PFSK-1 (cell line): ENCODE results near the gene SUPT6H.

ENCODE experiments used
- FOXP2 ChIP-seq: optimal IDR thresholded peaks from 2 replicates; pipeline ENCODE3; 2011; ENCODE audit warnings: borderline replicate concordance, control low read depth, inconsistent platforms; ENCODE audit not compliant: insufficient read depth; ENCODE audit errors: extremely low read length, extremely low read depth
- POLR2AphosphoS5 ChIP-seq: IDR thresholded peaks from 2 replicates; pipeline ENCODE4 v1.6.1; 2012; ENCODE audit warnings: low read depth, mild to moderate bottlenecking, control low read depth, low read length, moderate library complexity
- REST ChIP-seq, 2 experiments: IDR thresholded peaks; 2 replicates each; pipeline versions ENCODE4 v1.6.1 to v1.8.0; 2011 to 2012; ENCODE audit warnings: low read depth in 2 of 2, low read length in 2 of 2, control low read depth in 1 of 2, inconsistent platforms in 1 of 2, mild to moderate bottlenecking in 1 of 2, moderate library complexity in 1 of 2; ENCODE audit not compliant: insufficient read depth in 1 of 2
- SIN3A ChIP-seq: IDR thresholded peaks from 2 replicates; pipeline ENCODE4 v1.6.1; 2012; ENCODE audit warnings: mild to moderate bottlenecking, low read length, moderate library complexity, borderline replicate concordance; ENCODE audit not compliant: insufficient read depth
- TAF1 ChIP-seq: IDR thresholded peaks from 2 replicates; pipeline ENCODE4 v1.6.1; 2012; ENCODE audit warnings: low read length, control low read depth, borderline replicate concordance; ENCODE audit not compliant: insufficient read depth

The SUPT6H gene

DNA sequence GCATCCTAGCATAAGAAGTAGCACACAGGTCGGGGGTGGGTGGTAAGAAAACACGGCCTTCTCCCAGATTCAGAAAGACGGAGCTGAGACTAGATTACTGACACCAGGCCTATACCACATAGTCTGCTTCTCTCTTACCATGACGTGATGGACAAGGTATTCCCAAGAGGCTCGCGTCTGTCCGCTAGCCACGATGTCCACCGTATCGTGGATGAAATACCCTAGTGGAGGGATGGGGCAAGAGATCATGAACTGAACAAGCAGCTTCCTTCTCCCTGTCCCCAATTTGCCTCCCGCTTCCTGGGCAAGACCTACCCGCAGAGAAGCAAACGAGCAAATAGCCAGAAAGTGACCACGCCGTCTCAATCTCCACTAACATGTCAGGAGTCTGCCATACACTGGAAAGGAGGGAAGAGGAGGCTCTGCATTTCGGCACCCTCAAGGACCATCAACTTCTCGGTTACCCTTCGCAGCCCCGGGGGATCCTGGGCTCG, 63.2 kb downstream of the SUPT6H start:
- TF ChIP-seq POLR2AphosphoS5 (peak; percentile 99), SIN3A (peak; percentile 82; the same call in 1 of the 2 replicates), TAF1 (peak; percentile 12; the same call in 1 of the 2 replicates), REST (IDR thresholded peaks at IDR 0.05; ENCODE audit: insufficient read depth in 1 of 2, low read depth in 2 of 2, low read length in 2 of 2) (peak in 1 of 2 experiments; percentile 1; a peak in 1 of 4 replicates), FOXP2 (no peak)

DNA sequence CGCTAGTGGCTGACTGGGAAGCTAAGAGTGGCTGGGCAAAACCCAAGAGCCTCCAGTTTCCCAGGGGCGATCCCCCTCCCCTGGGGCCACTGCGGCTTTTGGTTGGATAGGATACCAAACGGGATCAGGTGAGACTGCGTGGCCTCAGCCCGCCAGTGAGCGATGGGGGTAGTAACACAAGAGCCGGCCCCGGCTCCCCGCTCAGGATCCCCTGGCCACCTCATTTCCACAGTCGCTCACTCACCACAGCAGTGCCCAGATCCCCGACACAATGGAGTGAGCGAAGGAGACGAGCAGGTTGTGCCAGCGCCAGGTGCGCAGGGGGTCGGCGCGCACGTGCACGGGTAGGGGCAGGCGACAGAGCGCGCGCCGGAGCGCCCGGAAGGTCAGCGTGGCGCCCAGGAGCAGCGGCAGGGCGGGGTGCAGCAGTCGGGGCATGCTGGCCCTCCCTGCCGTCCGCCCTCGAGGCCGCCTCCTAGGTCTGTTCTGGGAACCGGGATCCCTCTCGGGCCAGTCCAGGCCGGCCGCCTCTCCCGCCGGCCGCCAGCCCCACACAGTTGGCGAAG, 63.7 kb downstream of the SUPT6H start:
- TF ChIP-seq POLR2AphosphoS5 (no peak; the same call in 1 of the 2 replicates), TAF1 (peak; percentile 78; the same call in 1 of the 2 replicates), REST (IDR thresholded peaks at IDR 0.05; ENCODE audit: insufficient read depth in 1 of 2, low read depth in 2 of 2, low read length in 2 of 2) (no peak), FOXP2 (no peak), SIN3A (no peak)

DNA sequence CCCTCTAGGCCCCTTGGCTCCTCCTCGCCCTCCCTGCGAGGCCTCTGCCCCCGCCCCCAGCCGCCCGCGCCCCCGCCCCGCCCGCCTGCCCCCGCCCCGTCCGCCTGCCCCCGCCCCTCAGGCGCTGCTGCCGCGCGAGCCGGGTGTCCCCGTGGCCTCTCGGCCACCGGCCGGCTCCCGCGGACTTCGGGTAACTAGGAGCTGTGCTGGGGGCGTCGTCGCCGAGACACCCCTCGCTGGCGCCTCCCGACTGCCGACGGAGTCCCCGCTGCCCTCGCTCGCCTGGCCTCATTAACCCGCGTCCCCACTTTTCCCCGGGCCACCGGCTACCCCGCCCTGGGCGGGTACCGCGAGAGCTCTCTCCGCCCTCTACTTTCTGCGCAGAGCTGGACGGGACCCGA, 64.2 kb downstream of the SUPT6H start, which contains the start of gene TLCD1:
Gene TLCD1 (minus strand): TSS at position 8 of the 401 bp plus-strand sequence. CDS start 136 bp downstream, outside the sequence.
- TF ChIP-seq TAF1 (peak; percentile 7; the same call in 1 of the 2 replicates), FOXP2 (no peak), SIN3A (peak; percentile 5; the same call in 1 of the 2 replicates), REST (IDR thresholded peaks at IDR 0.05; ENCODE audit: insufficient read depth in 1 of 2, low read depth in 2 of 2, low read length in 2 of 2) (no peak)

DNA sequence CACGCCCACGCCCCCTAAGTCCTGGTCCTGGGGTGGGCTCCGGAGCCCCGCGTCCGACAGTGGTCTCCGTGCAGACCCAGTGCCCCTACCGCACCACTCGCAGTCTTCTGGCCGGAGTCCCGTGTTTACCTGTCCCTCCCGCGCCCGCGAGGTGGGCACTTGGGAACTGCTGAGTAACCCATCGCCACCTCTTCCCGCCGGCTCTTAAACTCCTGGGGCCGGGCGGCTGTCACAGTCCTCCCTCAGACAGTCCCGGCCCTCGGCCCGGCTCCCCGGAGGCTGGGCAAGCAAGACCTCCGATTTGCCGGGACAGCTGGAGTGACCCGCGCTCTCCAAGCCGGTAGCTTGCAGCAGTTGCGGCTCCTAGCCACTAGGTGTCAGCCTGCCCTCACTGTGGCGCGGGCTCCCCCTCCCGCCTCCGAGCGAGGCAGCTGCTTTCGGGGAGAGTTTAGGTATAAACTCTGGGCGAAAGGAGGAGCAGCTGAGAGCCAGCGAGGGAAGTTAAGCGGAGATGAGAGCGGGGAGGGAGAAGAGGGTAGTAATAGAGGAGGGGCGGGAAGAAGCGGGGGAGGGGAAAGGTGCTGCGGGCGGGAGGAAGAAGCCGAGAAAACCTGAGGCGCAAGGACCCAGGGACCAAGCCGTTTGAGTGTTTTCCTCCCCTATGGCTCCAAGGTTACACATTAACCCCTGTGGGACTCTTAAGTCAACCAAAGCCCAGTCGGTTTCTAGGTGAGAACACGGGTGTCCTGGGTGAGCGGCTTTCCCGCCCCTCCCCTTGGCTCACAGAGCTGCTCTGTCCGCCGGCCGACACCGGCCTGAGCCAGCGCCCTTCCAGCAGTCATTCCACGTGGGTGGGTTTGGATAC, 64.9 kb downstream of the SUPT6H start:
- TF ChIP-seq TAF1 (no peak), POLR2AphosphoS5 (no peak), REST (IDR thresholded peaks at IDR 0.05; ENCODE audit: insufficient read depth in 1 of 2, low read depth in 2 of 2, low read length in 2 of 2) (no peak), SIN3A (no peak), FOXP2 (no peak)
